Measurements from ENCODE around the gene KLHL14. TPM values are rescaled to one million over a fixed set of nuclear protein-coding genes. Genes with fewer than 3 reads are reported as not detected.

The KLHL14 gene
- total and polyA plus RNA-seq, 2 experiments from 2014 or later = 0.44 to 1.9 TPM

DNA sequence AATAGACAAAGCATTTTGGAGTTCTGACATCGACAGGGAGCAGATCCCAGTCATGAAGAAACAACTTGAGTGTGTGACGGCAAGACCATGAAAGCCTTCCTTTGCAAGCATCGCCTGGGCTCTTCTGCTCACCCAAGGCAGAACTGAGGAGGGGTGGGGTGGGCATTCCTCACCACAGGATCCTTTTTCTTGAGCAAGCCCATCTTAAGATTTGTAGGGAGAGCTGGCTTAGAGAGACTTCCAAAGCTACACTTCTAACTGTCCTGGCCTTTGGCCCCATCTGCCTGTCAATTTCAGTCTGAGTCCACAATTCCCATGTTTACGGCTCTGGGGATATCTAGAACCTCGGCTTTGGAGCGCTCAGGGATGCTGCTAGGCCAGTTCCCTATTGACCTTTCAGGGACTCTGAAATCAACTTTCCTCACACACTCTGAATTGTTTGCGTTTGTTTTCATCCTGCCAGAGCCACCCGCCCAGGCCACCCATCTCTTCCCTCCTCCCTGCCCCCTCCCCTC, 3.7 kb downstream of the KLHL14 start:
- Histone ChIP-seq H3F3A (replicated peaks; ENCODE audit: low read depth) (peaks cover 9% of the 10 kb centered on the region; the same call in 1 of the 2 replicates), H3K36me3 (ENCODE audit: insufficient read depth) (no peaks in the 10 kb centered on the region), H3K27me3 (ENCODE audit: insufficient read depth) (peaks cover 67% of the 10 kb centered on the region), H4K20me1 (replicated peaks; ENCODE audit: insufficient read depth) (no peaks in the 10 kb centered on the region), H3K27ac (ENCODE audit: low read depth) (no peak overlapping the region), H3K4me1 (ENCODE audit: insufficient read depth) (peaks cover 30% of the 10 kb centered on the region), H3K4me2 (peak overlapping the region; percentile 99), H3K9me2 (ENCODE audit: insufficient read depth) (no peaks in the 10 kb centered on the region), H2AFZ (0 out of 2 replicates have a peak overlapping the region, but pooled peaks have one; percentile 68), H3K79me2 (replicated peaks; ENCODE audit: insufficient read depth) (no peaks in the 10 kb centered on the region), H3K4me3 (peak overlapping the region; percentile 88)
- ATAC-seq (peak; percentile 17), DNase-seq (ENCODE audit: low spot score) (peak; percentile 67)
- peaks cover 40% of the 10 kb centered on the region for H3K27me3 Mint-ChIP-seq (ENCODE audit: insufficient read depth, low read depth, poor library complexity)
- no peak overlapping the region for H3K27ac Mint-ChIP-seq
- peak overlapping the region; percentile 92 for H3K4me3 Mint-ChIP-seq
- peaks cover 29% of the 10 kb centered on the region for H3K4me1 Mint-ChIP-seq
- TF ChIP-seq JUNB (IDR thresholded peaks at IDR 0.05; ENCODE audit: unreplicated experiment) = no peak
- no peak for TF ChIP-seq ZNF462 (CRISPR knock-in tag; IDR thresholded peaks at IDR 0.05)
- no peak for TF ChIP-seq CTCF (conservative IDR thresholded peaks at IDR 0.05; ENCODE audit: low read depth in 2 of 2)
- no peak for TF ChIP-seq NANOG (IDR thresholded peaks at IDR 0.05; ENCODE audit: borderline replicate concordance)
- TF ChIP-seq CREB1 (CRISPR knock-in tag; IDR thresholded peaks at IDR 0.05; ENCODE audit: low read depth) = no peak
- TF ChIP-seq ETS1 (IDR thresholded peaks at IDR 0.05) = no peak
- no peak for TF ChIP-seq ZNF331 (CRISPR knock-in tag; IDR thresholded peaks at IDR 0.05; ENCODE audit: low read depth)
- no peak for TF ChIP-seq EZH2phosphoT487 (IDR thresholded peaks at IDR 0.05; ENCODE audit: unreplicated experiment)
- TF ChIP-seq STAT1 (IDR thresholded peaks at IDR 0.05; ENCODE audit: unreplicated experiment) = no peak
- TF ChIP-seq EZH2 (IDR thresholded peaks at IDR 0.05; ENCODE audit: low read depth, unreplicated experiment) = no peak
- TF ChIP-seq POLR2AphosphoS5 (IDR thresholded peaks at IDR 0.05; ENCODE audit: low read depth) = no peak
- no peak for TF ChIP-seq REST (IDR thresholded peaks at IDR 0.05; ENCODE audit: unreplicated experiment)
- no peak for TF ChIP-seq ZNF114 (CRISPR knock-in tag; IDR thresholded peaks at IDR 0.05)
- H3K36me3 Mint-ChIP-seq (ENCODE audit: low read depth) = no peaks in the 10 kb centered on the region
- H3K9me3 Mint-ChIP-seq = no peaks in the 10 kb centered on the region; the same call in 2 of the 3 replicates

Measured in GM23338 (cell line).